ENCODE data around the gene PDE6G. TPM values are rescaled to one million over a fixed set of nuclear protein-coding genes. Genes with fewer than 3 reads are reported as not detected.

Gene PDE6G
- total RNA-seq, 1 donor from 2014 or later, result 0.83 TPM

DNA sequence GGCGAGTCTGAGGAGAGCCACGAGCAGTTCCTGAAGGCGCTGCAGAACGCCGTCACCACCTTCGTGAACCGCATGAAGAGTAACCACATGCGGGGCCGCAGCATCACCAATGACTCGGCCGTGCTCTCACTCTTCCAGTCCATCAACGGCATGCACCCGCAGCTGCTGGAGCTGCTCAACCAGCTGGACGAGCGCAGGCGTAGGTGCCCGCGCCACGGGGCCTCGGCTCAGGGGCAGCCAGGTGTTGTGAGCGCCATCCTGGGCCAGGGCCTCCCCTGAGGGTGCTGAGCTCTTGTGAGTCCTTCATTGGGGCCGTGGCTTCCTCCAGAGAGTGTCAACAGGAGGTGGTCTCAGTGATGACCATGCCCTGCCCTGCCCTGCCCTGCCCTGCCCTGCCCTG is 39.5 kb upstream of the PDE6G start:
- TF ChIP-seq, protein P1, sequence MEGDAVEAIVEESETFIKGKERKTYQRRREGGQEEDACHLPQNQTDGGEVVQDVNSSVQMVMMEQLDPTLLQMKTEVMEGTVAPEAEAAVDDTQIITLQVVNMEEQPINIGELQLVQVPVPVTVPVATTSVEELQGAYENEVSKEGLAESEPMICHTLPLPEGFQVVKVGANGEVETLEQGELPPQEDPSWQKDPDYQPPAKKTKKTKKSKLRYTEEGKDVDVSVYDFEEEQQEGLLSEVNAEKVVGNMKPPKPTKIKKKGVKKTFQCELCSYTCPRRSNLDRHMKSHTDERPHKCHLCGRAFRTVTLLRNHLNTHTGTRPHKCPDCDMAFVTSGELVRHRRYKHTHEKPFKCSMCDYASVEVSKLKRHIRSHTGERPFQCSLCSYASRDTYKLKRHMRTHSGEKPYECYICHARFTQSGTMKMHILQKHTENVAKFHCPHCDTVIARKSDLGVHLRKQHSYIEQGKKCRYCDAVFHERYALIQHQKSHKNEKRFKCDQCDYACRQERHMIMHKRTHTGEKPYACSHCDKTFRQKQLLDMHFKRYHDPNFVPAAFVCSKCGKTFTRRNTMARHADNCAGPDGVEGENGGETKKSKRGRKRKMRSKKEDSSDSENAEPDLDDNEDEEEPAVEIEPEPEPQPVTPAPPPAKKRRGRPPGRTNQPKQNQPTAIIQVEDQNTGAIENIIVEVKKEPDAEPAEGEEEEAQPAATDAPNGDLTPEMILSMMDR (IDR thresholded peaks at IDR 0.05), result no peak
- no peak overlapping the region for H3K27ac Mint-ChIP-seq (ENCODE audit: unreplicated experiment)
- H3K27me3 Mint-ChIP-seq (ENCODE audit: unreplicated experiment), result no peaks in the 10 kb centered on the region
- no peak overlapping the region for H3K4me3 Mint-ChIP-seq (ENCODE audit: unreplicated experiment)
- H3K9me3 Mint-ChIP-seq (ENCODE audit: unreplicated experiment), result no peaks in the 10 kb centered on the region
- H3K4me1 Mint-ChIP-seq (ENCODE audit: unreplicated experiment), result peaks cover 3% of the 10 kb centered on the region
- no peak for DNase-seq (ENCODE audit: extremely low spot score, unreplicated experiment)
- H3K36me3 Mint-ChIP-seq (ENCODE audit: unreplicated experiment), result peaks cover 12% of the 10 kb centered on the region

DNA sequence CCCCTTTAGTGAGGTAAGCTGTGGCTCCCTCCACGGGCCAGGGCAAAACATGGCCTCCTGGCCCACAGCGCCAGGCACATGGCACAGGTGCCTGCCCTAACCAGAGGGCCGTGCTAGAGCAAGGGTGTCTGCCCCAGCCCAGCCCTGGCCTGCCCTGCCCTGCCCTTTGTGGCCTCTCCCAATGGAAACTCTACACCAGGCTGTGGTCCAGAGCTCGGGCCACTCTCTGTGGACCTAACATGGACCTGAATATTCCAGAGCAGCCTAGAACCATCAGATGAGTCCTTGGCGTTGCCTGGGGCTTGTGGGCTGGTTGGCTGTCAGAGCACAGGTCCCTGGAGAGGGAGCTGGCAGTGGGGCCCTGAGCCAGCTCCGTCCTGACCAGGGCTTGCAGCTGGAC is 38.9 kb upstream of the PDE6G start:
- H3K36me3 Mint-ChIP-seq (ENCODE audit: unreplicated experiment), result peaks cover 12% of the 10 kb centered on the region
- H3K4me3 Mint-ChIP-seq (ENCODE audit: unreplicated experiment), result no peak overlapping the region
- DNase-seq (ENCODE audit: extremely low spot score, unreplicated experiment), result no peak
- H3K4me1 Mint-ChIP-seq (ENCODE audit: unreplicated experiment), result no peaks in the 10 kb centered on the region
- no peaks in the 10 kb centered on the region for H3K9me3 Mint-ChIP-seq (ENCODE audit: unreplicated experiment)
- no peak overlapping the region for H3K27ac Mint-ChIP-seq (ENCODE audit: unreplicated experiment)
- TF ChIP-seq, protein P1 (IDR thresholded peaks at IDR 0.05), result no peak
- no peaks in the 10 kb centered on the region for H3K27me3 Mint-ChIP-seq (ENCODE audit: unreplicated experiment)

DNA sequence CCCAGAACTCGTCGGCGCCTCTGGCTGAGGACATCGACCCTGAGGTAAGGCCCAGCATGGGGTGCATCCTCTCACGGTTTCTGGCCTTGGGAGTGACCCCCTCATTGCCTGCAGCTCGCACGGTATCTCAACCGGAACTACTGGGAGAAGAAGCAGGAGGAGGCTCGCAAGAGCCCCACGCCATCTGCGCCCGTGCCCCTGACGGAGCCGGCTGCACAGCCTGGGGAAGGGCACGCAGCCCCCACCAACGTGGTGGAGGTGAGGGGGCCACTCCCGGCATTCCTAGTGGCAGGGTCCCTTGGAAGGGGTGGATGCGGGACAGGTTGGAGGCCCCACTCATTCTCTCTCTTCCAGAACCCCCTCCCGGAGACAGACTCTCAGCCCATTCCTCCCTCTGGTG is 38.5 kb upstream of the PDE6G start:
- H3K9me3 Mint-ChIP-seq (ENCODE audit: unreplicated experiment), result no peaks in the 10 kb centered on the region
- DNase-seq (ENCODE audit: extremely low spot score, unreplicated experiment), result no peak
- TF ChIP-seq, protein P1 (IDR thresholded peaks at IDR 0.05), result no peak
- H3K4me1 Mint-ChIP-seq (ENCODE audit: unreplicated experiment), result no peaks in the 10 kb centered on the region
- peaks cover 16% of the 10 kb centered on the region for H3K36me3 Mint-ChIP-seq (ENCODE audit: unreplicated experiment)
- H3K27me3 Mint-ChIP-seq (ENCODE audit: unreplicated experiment), result no peaks in the 10 kb centered on the region
- H3K4me3 Mint-ChIP-seq (ENCODE audit: unreplicated experiment), result no peak overlapping the region
- no peak overlapping the region for H3K27ac Mint-ChIP-seq (ENCODE audit: unreplicated experiment)

DNA sequence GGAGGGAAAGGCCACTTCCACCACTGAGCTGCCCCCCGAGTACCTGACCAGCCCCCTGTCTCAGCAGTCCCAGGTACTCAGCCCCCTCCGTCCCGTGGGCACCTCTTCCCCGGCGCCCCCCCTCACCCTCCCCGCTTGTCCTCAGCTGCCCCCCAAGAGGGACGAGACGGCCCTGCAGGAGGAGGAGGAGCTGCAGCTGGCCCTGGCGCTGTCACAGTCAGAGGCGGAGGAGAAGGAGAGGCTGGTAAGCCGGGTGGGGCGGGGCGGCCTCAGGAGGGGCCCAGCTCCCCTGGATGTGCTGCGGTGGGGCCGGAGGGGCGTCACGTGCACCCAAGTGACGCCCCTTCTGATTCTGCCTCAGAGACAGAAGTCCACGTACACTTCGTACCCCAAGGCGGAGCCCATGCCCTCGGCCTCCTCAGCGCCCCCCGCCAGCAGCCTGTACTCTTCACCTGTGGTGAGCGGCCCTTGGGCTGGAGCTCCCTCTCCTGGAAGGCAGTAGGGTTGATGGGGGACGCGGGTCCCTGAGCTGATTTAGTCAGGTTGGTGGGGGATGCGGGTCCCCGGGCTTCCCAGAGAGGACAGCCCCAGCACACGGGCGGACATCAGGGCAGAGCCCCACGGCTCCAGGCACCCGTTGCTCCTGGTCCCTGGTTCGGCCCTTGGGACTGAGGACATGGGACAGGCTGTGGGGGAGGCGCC is 37.3 kb upstream of the PDE6G start:
- no peak for DNase-seq (ENCODE audit: extremely low spot score, unreplicated experiment)
- no peak overlapping the region for H3K27ac Mint-ChIP-seq (ENCODE audit: unreplicated experiment)
- no peaks in the 10 kb centered on the region for H3K27me3 Mint-ChIP-seq (ENCODE audit: unreplicated experiment)
- TF ChIP-seq, protein P1 (IDR thresholded peaks at IDR 0.05), result no peak
- peaks cover 27% of the 10 kb centered on the region for H3K36me3 Mint-ChIP-seq (ENCODE audit: unreplicated experiment)
- H3K4me1 Mint-ChIP-seq (ENCODE audit: unreplicated experiment), result no peaks in the 10 kb centered on the region
- no peaks in the 10 kb centered on the region for H3K9me3 Mint-ChIP-seq (ENCODE audit: unreplicated experiment)
- no peak overlapping the region for H3K4me3 Mint-ChIP-seq (ENCODE audit: unreplicated experiment)

DNA sequence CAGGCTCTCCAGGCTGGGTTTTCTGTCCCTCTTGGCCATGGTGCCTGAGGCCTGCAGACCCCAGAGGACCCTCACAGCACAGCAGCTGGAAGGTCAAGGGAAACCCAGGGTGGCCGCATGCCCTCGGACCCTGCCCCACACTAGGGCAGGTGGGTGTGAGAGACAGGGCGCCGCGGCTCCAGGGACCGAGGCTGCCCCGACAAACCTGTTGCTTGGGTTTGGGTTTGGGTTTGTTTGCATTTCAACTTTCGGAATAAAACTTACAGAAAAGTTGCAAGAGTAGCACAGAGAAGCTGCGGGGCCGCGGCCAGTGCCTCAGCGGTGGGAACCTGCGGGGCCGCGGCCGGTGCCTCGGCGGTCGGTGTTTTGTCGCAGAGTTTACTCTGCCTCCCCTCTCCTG is 35.3 kb upstream of the PDE6G start:
- no peaks in the 10 kb centered on the region for H3K27me3 Mint-ChIP-seq (ENCODE audit: unreplicated experiment)
- TF ChIP-seq, protein P1 (IDR thresholded peaks at IDR 0.05), result no peak
- no peaks in the 10 kb centered on the region for H3K4me1 Mint-ChIP-seq (ENCODE audit: unreplicated experiment)
- peaks cover 31% of the 10 kb centered on the region for H3K36me3 Mint-ChIP-seq (ENCODE audit: unreplicated experiment)
- no peak overlapping the region for H3K4me3 Mint-ChIP-seq (ENCODE audit: unreplicated experiment)
- H3K27ac Mint-ChIP-seq (ENCODE audit: unreplicated experiment), result no peak overlapping the region
- DNase-seq (ENCODE audit: extremely low spot score, unreplicated experiment), result no peak
- no peaks in the 10 kb centered on the region for H3K9me3 Mint-ChIP-seq (ENCODE audit: unreplicated experiment)
